Activated T-cell treated with anti-CD3 and anti-CD28 coated beads, Interleukin-2, amount 50 U/mL, for 4 hours (primary cell): Measurements from ENCODE around the gene FBN2. TPM values are rescaled to one million over a fixed set of nuclear protein-coding genes. Genes with fewer than 3 reads are reported as not detected.
A peak's percentile ranks its signal among the peaks of the same experiment; 100 is the strongest.

Experiments
- ATAC-seq, 2 donors: fragments of 200-7000 bp; cut with Tn5 transposase; one replicate each; pipeline ENCODE4 v1.10.0; 2021
- DNase-seq: peaks from one replicate; pipeline ENCODE4 v3.0.0-alpha.2; 2020
- H3K27me3 Mint-ChIP-seq: one replicate; pipeline ENCODE4 v1.8.0; 2021; ENCODE audit warnings: low read depth, mixed read lengths
- H3K36me3 Mint-ChIP-seq: one replicate; pipeline ENCODE4 v1.8.0; 2022; ENCODE audit warnings: mixed read lengths; ENCODE audit not compliant: insufficient read depth
- H3K4me1 Mint-ChIP-seq: one replicate; pipeline ENCODE4 v1.8.0; 2021; ENCODE audit warnings: low read depth, mixed read lengths
- H3K4me3 Mint-ChIP-seq: one replicate; pipeline ENCODE4 v1.8.0; 2021; ENCODE audit warnings: mild to moderate bottlenecking, moderate library complexity, mixed read lengths
- H3K9me3 Mint-ChIP-seq: one replicate; pipeline ENCODE4 v1.8.0; 2021; ENCODE audit warnings: mixed read lengths
- total RNA-seq, 3 donors: library from RNA; stranded (reverse); gene quantifications; one replicate each; pipeline ENCODE4 v1.2.1, GENCODE V29; 2021

Gene FBN2
- total RNA-seq, 3 donors from 2014 or later: 0.15 to 0.26 (median 0.19) TPM

GRCh38 chr5:128541385-128541784 is 3.3 kb upstream of the FBN2 start:
- H3K27me3 Mint-ChIP-seq: peaks cover 17% of the 10 kb centered on the region
- DNase-seq: no peak
- no peak overlapping the region for H3K4me3 Mint-ChIP-seq
- H3K4me1 Mint-ChIP-seq: no peaks in the 10 kb centered on the region
- no peak for ATAC-seq
- H3K36me3 Mint-ChIP-seq: no peaks in the 10 kb centered on the region
- peaks cover 9% of the 10 kb centered on the region for H3K9me3 Mint-ChIP-seq

GRCh38 chr5:128539038-128539429 is 989 bp upstream of the FBN2 start:
- H3K27me3 Mint-ChIP-seq: peaks cover 30% of the 10 kb centered on the region
- ATAC-seq (no peak), DNase-seq (no peak)
- no peak overlapping the region for H3K4me3 Mint-ChIP-seq
- H3K36me3 Mint-ChIP-seq: no peaks in the 10 kb centered on the region
- H3K4me1 Mint-ChIP-seq: no peaks in the 10 kb centered on the region
- peaks cover 9% of the 10 kb centered on the region for H3K9me3 Mint-ChIP-seq

DNA sequence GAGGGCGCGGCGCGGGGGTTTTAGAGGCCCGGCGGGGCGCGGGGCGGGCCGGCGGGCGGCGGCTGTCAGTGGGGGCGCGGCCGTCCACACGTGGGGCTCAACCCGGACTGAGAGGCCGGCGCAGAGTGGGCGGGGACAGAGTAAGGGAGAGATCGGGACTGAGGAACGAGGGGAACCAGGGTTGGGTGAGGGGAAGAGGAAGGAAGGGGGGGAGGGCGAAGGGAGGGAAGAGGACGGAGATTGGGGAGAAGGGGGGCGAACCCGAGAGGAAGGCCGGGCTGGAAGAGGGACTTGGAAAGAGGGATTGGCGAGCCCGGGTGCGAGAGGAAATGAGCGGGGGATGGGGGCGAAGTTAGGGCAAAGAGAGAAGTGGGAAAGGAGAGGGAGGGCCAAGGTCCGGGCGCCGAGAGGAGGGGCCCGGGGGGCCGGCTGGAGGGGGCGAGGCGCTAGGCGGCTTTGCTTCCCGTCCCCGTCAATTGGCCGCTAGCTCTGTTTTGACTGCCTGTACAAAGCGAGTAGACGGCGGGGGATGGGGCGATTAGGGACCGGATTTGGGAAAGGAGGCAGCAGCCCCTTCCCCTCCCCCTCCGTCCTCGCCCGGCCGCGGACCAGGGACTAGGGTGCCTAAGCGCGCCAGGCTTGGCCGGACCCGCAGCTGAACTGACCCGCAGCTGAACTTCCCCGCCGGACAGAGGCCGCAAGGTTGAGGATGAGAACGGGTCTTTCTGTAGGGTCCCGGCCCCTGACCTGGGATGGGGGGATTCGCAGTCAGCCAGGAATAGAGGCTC is 399 bp upstream of the FBN2 start:
- Mint-ChIP-seq H3K36me3 (no peaks in the 10 kb centered on the region), H3K9me3 (peaks cover 3% of the 10 kb centered on the region), H3K4me1 (no peaks in the 10 kb centered on the region), H3K27me3 (peaks cover 30% of the 10 kb centered on the region), H3K4me3 (no peak overlapping the region)
- ATAC-seq (peak in 1 of 2 donors; percentile 25), DNase-seq (no peak)

GRCh38 chr5:128537221-128537999 is 635 bp downstream of the FBN2 start:
- H3K4me1 Mint-ChIP-seq: no peaks in the 10 kb centered on the region
- peak in 1 of 2 donors; percentile 40 for ATAC-seq

GRCh38 chr5:128536254-128537220 is 1.5 kb downstream of the FBN2 start:
- H3K27me3 Mint-ChIP-seq: peaks cover 30% of the 10 kb centered on the region
- H3K36me3 Mint-ChIP-seq: no peaks in the 10 kb centered on the region
- no peaks in the 10 kb centered on the region for H3K9me3 Mint-ChIP-seq
- ATAC-seq: no peak
- H3K4me3 Mint-ChIP-seq: no peak overlapping the region
- DNase-seq: no peak
- H3K4me1 Mint-ChIP-seq: no peaks in the 10 kb centered on the region

More at GRCh38 chr5:128537221-128537999, 635 bp downstream of the FBN2 start:
- no peaks in the 10 kb centered on the region for H3K36me3 Mint-ChIP-seq
- H3K27me3 Mint-ChIP-seq: peaks cover 30% of the 10 kb centered on the region
- DNase-seq: no peak
- no peak overlapping the region for H3K4me3 Mint-ChIP-seq
- no peaks in the 10 kb centered on the region for H3K9me3 Mint-ChIP-seq

- no peaks in the 10 kb centered on the region for H3K4me1 Mint-ChIP-seq
- H3K36me3 Mint-ChIP-seq: no peaks in the 10 kb centered on the region
- ATAC-seq (no peak), DNase-seq (no peak)
- peaks cover 30% of the 10 kb centered on the region for H3K27me3 Mint-ChIP-seq
- no peaks in the 10 kb centered on the region for H3K9me3 Mint-ChIP-seq
- H3K4me3 Mint-ChIP-seq: no peak overlapping the region
These were observed 2.8 kb downstream of the FBN2 start for GRCh38 chr5:128535251-128535650.

DNA sequence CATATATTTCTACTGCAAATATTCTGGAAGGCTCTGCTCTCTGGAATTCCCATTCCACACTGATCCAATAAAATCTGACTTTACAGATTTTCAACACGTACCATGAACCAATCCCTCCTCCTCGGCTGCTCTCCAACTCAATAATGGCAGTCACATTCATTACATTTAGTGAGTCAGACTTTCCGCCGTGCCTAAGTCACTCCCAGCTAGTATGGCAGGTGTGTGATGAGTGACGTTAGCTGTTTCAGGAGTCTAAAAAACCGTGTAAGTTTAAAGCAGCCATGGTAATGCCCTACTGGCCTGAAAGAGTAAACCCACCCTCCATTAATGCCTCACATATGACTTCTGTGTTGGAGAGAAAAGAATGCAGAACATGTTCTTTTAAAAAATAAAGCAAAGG is 3.3 kb downstream of the FBN2 start:
- H3K4me1 Mint-ChIP-seq: no peaks in the 10 kb centered on the region
- H3K27me3 Mint-ChIP-seq: peaks cover 30% of the 10 kb centered on the region
- H3K4me3 Mint-ChIP-seq: no peak overlapping the region
- no peaks in the 10 kb centered on the region for H3K36me3 Mint-ChIP-seq
- no peaks in the 10 kb centered on the region for H3K9me3 Mint-ChIP-seq
- no peak for ATAC-seq
- DNase-seq: no peak

DNA sequence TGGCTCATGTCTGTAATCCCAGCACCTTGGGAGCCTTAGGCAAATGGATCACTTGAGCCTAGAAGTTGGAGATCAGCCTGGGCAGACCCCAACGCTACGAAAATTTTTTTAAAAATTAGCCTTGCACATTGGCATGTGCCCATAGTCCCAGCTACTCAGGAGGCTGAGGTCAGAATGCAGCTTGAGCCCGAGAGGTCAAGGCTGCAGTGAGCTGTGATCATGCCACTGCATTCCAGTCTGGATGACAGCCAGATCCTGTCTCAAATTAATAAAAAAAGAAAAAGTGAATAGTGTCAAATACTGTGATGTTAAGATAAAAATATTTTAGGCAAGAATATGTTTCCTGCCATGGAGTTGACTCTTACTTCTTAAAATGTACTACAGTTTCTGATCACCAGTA is 5.3 kb downstream of the FBN2 start:
- Mint-ChIP-seq H3K27me3 (peaks cover 21% of the 10 kb centered on the region), H3K36me3 (no peaks in the 10 kb centered on the region), H3K4me1 (no peaks in the 10 kb centered on the region), H3K4me3 (no peak overlapping the region), H3K9me3 (no peaks in the 10 kb centered on the region)
- no peak for DNase-seq
- ATAC-seq: no peak

DNA sequence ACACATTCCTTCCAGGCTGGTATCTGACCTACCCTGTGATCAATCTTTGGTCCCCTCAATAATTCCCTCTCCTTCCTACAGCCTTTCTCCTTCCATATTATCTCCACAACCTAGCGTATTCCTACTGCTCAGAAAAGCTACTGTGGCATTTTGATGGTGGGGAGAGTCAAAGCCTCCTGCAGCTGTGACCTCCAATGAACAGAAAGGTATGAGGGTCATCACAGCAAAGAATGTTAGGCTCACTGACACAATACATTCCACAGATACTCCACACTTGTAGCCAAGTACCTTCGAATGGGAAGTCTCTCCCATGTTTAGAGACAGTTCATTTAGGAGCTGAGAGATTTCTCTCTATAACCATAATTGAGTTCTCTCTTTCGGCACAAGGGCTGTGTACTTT is 5.9 kb downstream of the FBN2 start:
- no peak for DNase-seq
- Mint-ChIP-seq H3K27me3 (peaks cover 18% of the 10 kb centered on the region), H3K4me3 (no peak overlapping the region), H3K9me3 (no peaks in the 10 kb centered on the region), H3K4me1 (no peaks in the 10 kb centered on the region), H3K36me3 (no peaks in the 10 kb centered on the region)
- no peak for ATAC-seq

DNA sequence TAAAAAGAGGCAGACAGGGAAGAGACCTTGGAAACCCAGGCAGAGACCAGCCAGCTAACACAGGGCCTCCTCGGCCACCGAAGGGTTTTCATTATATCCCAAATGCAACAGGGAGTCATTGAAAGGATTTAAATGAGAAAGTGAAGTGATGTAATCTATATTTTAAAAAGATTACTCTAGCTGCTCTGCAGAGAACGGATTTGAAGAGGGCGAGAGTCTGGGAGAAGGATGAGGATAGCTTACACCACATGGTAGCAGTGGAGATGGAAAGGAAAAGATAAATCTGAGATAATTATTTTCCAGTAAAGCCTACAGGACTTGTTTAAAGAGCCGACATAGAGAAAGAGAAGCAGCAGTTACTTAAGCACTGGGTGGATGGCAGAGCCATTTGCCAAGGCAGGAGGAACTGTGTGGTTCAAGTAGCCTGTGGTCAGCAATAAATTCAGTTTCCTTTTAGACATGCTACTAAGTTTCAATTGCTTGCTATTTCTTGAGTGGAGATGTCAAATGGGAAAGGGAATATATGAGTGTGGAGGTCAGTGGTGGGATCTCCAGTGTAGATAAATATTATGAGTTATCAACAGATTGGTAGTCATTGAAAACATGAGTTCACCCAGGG is 9.3 kb downstream of the FBN2 start:
- H3K36me3 Mint-ChIP-seq: no peaks in the 10 kb centered on the region
- no peaks in the 10 kb centered on the region for H3K4me1 Mint-ChIP-seq
- H3K4me3 Mint-ChIP-seq: no peak overlapping the region
- H3K27me3 Mint-ChIP-seq: no peaks in the 10 kb centered on the region
- no peaks in the 10 kb centered on the region for H3K9me3 Mint-ChIP-seq
- no peak for DNase-seq
- ATAC-seq: no peak

- H3K27me3 Mint-ChIP-seq: no peaks in the 10 kb centered on the region
- no peaks in the 10 kb centered on the region for H3K36me3 Mint-ChIP-seq
- H3K9me3 Mint-ChIP-seq: no peaks in the 10 kb centered on the region
- H3K4me1 Mint-ChIP-seq: no peaks in the 10 kb centered on the region
- no peak for DNase-seq
- no peak for ATAC-seq
- no peak overlapping the region for H3K4me3 Mint-ChIP-seq
These were observed 9.9 kb downstream of the FBN2 start for GRCh38 chr5:128528126-128528525.

- H3K36me3 Mint-ChIP-seq: no peaks in the 10 kb centered on the region
- H3K27me3 Mint-ChIP-seq: no peaks in the 10 kb centered on the region
- H3K9me3 Mint-ChIP-seq: no peaks in the 10 kb centered on the region
- H3K4me1 Mint-ChIP-seq: no peaks in the 10 kb centered on the region
- no peak overlapping the region for H3K4me3 Mint-ChIP-seq
- DNase-seq (no peak), ATAC-seq (no peak)
These were observed 11.0 kb downstream of the FBN2 start for GRCh38 chr5:128527077-128527476.

GRCh38 chr5:128522336-128522735 is 15.7 kb downstream of the FBN2 start:
- Mint-ChIP-seq H3K4me3 (no peak overlapping the region), H3K9me3 (no peaks in the 10 kb centered on the region), H3K36me3 (no peaks in the 10 kb centered on the region), H3K27me3 (no peaks in the 10 kb centered on the region), H3K4me1 (no peaks in the 10 kb centered on the region)
- DNase-seq: no peak
- no peak for ATAC-seq

- Mint-ChIP-seq H3K4me1 (no peaks in the 10 kb centered on the region), H3K9me3 (no peaks in the 10 kb centered on the region), H3K4me3 (no peak overlapping the region), H3K27me3 (no peaks in the 10 kb centered on the region), H3K36me3 (no peaks in the 10 kb centered on the region)
- ATAC-seq: no peak
- no peak for DNase-seq
These were observed 18.2 kb downstream of the FBN2 start for GRCh38 chr5:128519827-128520226.
